ENCODE measurements around the gene CD226.
"Not testable (repeated sequence)": the region's sequence is repeated elsewhere in the genome, so short reads cannot be mapped to it uniquely, and the experiment has no call there.

CD226 gene

GRCh38 chr18:69947361-69948133 is at the start of gene CD226:
Gene CD226, minus strand, starts transcription at chr18:69947873. Its CDS starts 467 bp downstream, at chr18:69947406.
- no peak for DNase-seq (ENCODE audit: low read depth in 2 of 2)

- DNase-seq (ENCODE audit: low read depth in 2 of 2) = no peak
These were observed 49.5 kb upstream of the CD226 start for GRCh38 chr18:69996951-69997798.

GRCh38 chr18:69996417-69996816 is 48.7 kb upstream of the CD226 start:
- no peak for DNase-seq (ENCODE audit: low read depth in 2 of 2)

- DNase-seq (ENCODE audit: low read depth in 2 of 2) = no peak
These were observed 48.1 kb upstream of the CD226 start for GRCh38 chr18:69995774-69996173.

GRCh38 chr18:69992776-69993175 is 45.1 kb upstream of the CD226 start:
- DNase-seq (ENCODE audit: low read depth in 2 of 2) = no peak

GRCh38 chr18:69987870-69988269 is 40.2 kb upstream of the CD226 start:
- DNase-seq (ENCODE audit: low read depth in 2 of 2) = no peak

- no peak for DNase-seq (ENCODE audit: low read depth in 2 of 2)
These were observed 37.6 kb upstream of the CD226 start for GRCh38 chr18:69985239-69985638.

- DNase-seq (ENCODE audit: low read depth in 2 of 2) = no peak
These were observed 34.7 kb upstream of the CD226 start for GRCh38 chr18:69982417-69982816.

- DNase-seq (ENCODE audit: low read depth in 2 of 2) = no peak
These were observed 34.3 kb upstream of the CD226 start for GRCh38 chr18:69981948-69982347.

- DNase-seq (ENCODE audit: low read depth in 2 of 2) = no peak
These were observed 33.5 kb upstream of the CD226 start for GRCh38 chr18:69980982-69981804.

GRCh38 chr18:69980509-69980908 is 32.8 kb upstream of the CD226 start:
- no peak for DNase-seq (ENCODE audit: low read depth in 2 of 2)

GRCh38 chr18:69978732-69979715 is 31.4 kb upstream of the CD226 start:
- no peak for DNase-seq (ENCODE audit: low read depth in 2 of 2)

GRCh38 chr18:69975294-69975693 is 27.6 kb upstream of the CD226 start:
- DNase-seq (ENCODE audit: low read depth in 2 of 2) = not testable (repeated sequence)

GRCh38 chr18:69974365-69974764 is 26.7 kb upstream of the CD226 start:
- no peak for DNase-seq (ENCODE audit: low read depth in 2 of 2)

- no peak for DNase-seq (ENCODE audit: low read depth in 2 of 2)
These were observed 21.8 kb upstream of the CD226 start for GRCh38 chr18:69969491-69969890.

- DNase-seq (ENCODE audit: low read depth in 2 of 2) = no peak
These were observed 20.4 kb upstream of the CD226 start for GRCh38 chr18:69968039-69968438.

- no peak for DNase-seq (ENCODE audit: low read depth in 2 of 2)
These were observed 15.5 kb upstream of the CD226 start for GRCh38 chr18:69963196-69963595.

GRCh38 chr18:69961718-69962117 is 14.0 kb upstream of the CD226 start:
- no peak for DNase-seq (ENCODE audit: low read depth in 2 of 2)

- DNase-seq (ENCODE audit: low read depth in 2 of 2) = no peak
These were observed 10.7 kb upstream of the CD226 start for GRCh38 chr18:69958422-69958821.

GRCh38 chr18:69957747-69958146 is 10.1 kb upstream of the CD226 start:
- no peak for DNase-seq (ENCODE audit: low read depth in 2 of 2)

All from fibroblast of skin of left quadriceps (primary cell).